ENCODE measurements around the gene BRF1.
A peak's percentile ranks its signal among the peaks of the same experiment; 100 is the strongest.

BRF1 gene

GRCh38 chr14:105181549-105182295, 119.1 kb downstream of the BRF1 start:
- no peak for DNase-seq (ENCODE audit: low read depth)
- H3K4me3 ChIP-seq (ENCODE audit: control insufficient read depth, low read depth, low read length): no peak overlapping the region
- TF ChIP-seq, protein P1, sequence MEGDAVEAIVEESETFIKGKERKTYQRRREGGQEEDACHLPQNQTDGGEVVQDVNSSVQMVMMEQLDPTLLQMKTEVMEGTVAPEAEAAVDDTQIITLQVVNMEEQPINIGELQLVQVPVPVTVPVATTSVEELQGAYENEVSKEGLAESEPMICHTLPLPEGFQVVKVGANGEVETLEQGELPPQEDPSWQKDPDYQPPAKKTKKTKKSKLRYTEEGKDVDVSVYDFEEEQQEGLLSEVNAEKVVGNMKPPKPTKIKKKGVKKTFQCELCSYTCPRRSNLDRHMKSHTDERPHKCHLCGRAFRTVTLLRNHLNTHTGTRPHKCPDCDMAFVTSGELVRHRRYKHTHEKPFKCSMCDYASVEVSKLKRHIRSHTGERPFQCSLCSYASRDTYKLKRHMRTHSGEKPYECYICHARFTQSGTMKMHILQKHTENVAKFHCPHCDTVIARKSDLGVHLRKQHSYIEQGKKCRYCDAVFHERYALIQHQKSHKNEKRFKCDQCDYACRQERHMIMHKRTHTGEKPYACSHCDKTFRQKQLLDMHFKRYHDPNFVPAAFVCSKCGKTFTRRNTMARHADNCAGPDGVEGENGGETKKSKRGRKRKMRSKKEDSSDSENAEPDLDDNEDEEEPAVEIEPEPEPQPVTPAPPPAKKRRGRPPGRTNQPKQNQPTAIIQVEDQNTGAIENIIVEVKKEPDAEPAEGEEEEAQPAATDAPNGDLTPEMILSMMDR (conservative IDR thresholded peaks at IDR 0.05; ENCODE audit: control insufficient read depth, insufficient read depth, low read depth, low read length): no peak

DNA sequence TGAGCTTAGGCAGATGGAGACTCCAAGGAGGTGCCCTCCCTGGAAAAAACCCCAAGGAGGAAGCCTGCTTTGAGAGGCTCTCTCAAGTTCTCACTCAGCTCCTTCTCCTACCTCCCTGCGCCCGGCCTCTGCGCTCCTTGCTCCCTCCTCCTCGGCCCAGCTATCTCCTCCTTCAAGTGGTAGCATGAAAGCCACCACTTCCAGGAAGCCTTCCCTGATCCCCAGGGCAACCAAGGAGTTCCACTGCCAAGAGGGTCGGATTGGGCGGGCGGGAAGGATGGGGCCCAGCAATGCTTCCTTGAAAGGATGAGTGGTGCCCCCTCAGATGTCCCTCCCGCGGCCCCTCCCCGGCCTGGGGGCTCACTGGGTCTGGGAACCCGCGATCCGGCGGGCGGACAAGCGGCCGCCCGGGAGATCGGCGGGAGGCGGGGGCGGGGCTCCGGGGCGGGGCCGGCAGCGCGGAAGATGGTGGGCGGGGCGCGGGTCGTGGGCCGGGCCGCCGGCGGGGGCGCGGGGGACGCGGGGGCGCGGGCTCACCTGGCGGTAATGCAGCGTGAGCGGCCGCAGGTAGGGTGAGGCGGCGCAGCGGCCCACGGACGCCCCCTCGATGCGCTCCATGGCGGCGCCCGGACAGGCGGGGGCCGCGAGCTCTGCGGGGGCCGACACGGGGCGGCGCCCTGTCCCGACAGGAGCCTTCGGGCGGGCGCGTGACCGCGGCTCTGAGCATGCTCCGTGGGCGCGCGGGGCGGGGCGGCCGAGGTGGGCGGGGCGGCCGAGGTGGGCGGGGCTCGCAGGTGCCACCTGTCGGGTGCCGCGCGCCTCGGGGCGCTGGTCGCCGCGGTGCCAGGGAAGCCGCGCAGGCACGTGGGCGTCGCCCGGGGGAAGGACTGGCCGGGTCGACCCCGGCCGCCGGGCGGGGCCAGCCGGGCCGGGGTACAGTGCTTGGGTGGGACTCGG, 119.9 kb downstream of the BRF1 start, which contains the start of gene NUDT14:
Gene NUDT14 (minus strand): TSS at position 721 of the 957 bp plus-strand sequence. CDS start 103 bp downstream, at position 618.
- peak within 1 kb of the TSS; percentile 39 for H3K4me3 ChIP-seq (ENCODE audit: control insufficient read depth, low read depth, low read length)
- DNase-seq (ENCODE audit: low read depth): no peak
- TF ChIP-seq, protein P1 (conservative IDR thresholded peaks at IDR 0.05; ENCODE audit: control insufficient read depth, insufficient read depth, low read depth, low read length): no peak

- TF ChIP-seq, protein P1 (conservative IDR thresholded peaks at IDR 0.05; ENCODE audit: control insufficient read depth, insufficient read depth, low read depth, low read length): no peak
Observed at GRCh38 chr14:105179191-105179590, 121.6 kb downstream of the BRF1 start.

GRCh38 chr14:105178868-105179140, 122.0 kb downstream of the BRF1 start:
- no peak overlapping the region for H3K4me3 ChIP-seq (ENCODE audit: control insufficient read depth, low read depth, low read length)
- DNase-seq (ENCODE audit: low read depth): no peak
- TF ChIP-seq, protein P1 (conservative IDR thresholded peaks at IDR 0.05; ENCODE audit: control insufficient read depth, insufficient read depth, low read depth, low read length): no peak

More at GRCh38 chr14:105179191-105179590, 121.6 kb downstream of the BRF1 start:
- DNase-seq (ENCODE audit: low read depth): no peak
- no peak overlapping the region for H3K4me3 ChIP-seq (ENCODE audit: control insufficient read depth, low read depth, low read length)

DNA sequence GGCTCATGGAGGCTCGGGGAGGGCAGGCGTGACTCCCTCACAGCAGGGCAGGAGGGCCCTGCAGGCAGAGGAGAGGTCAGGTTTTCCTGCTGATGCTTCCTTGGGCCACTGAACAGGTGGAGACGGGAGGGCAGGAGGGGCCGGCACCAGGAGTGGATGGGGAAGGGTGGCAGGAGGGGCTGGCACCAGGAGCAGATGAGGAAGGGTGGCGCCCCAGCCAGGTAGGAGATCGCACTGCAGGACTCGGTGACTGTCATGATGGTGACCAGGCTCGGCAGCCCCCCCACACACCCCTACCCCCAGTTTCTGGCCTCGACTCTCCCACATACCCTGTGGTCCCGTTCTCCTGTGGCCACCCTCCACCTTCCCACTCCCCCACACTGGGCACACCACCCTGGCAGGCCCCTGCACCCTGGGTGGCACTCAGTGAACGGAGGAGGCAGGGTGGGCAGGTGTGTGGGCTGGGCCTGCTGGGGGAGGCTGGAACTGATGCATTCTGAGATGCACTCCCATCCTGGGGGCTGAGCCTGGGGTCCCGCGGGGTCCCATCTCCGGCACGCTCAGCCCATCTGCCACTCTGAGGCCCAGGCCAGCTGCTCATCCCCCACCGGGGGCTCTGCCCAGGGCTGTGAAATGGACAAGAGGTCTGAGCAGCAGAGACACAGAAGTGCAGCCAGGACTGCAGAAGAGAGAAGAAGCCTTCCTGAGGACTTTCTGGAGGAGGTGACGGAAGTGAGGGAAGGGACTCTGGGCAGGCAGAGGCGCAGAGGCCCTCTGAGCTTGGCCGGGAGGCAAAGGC, 122.5 kb downstream of the BRF1 start:
- H3K4me3 ChIP-seq (ENCODE audit: control insufficient read depth, low read depth, low read length): no peak overlapping the region
- TF ChIP-seq, protein P1 (conservative IDR thresholded peaks at IDR 0.05; ENCODE audit: control insufficient read depth, insufficient read depth, low read depth, low read length): no peak
- DNase-seq (ENCODE audit: low read depth): no peak

DNA sequence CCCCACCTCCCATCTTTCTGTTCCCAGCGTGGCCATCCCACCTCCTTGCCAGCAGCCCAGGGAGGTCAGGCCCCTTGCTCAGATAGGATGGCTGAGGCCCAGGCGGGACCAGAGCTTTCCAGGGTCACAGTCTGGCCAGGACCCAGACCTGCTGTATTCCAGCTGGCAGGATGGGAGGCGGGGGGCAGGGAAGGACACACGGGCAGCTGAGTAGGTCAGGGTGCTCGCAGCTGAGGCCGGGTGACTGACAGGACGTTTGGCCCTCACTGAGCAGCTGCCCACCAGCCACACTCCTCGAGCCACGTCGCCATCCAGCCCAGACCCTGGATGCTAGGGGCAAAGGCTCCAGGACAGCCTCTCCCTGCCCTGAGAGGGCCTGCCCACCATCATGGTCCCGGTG, 123.7 kb downstream of the BRF1 start:
- no peak overlapping the region for H3K4me3 ChIP-seq (ENCODE audit: control insufficient read depth, low read depth, low read length)
- TF ChIP-seq, protein P1 (conservative IDR thresholded peaks at IDR 0.05; ENCODE audit: control insufficient read depth, insufficient read depth, low read depth, low read length): no peak
- DNase-seq (ENCODE audit: low read depth): no peak

All from fibroblast of mammary gland (primary cell).